ENCODE measurements around the gene CEP63.

- no peak for TF ChIP-seq CTCF (conservative IDR thresholded peaks at IDR 0.05)
- TF ChIP-seq ZFX (IDR thresholded peaks at IDR 0.05) = no peak
Measured at GRCh38 chr3:134516905-134517304, 31.0 kb downstream of the CEP63 start.

Measured in C4-2B (cell line).